Neural progenitor cell (in vitro differentiated cells): ENCODE results near the gene CASR.

Experiments used
- EZH2phosphoT487 ChIP-seq: fragments of 200-600 bp; sonication (generic); IDR thresholded peaks from 2 replicates; pipeline ENCODE4 v1.6.1; 2017; ENCODE audit warnings: antibody characterized with exemption
- TF ChIP-seq, protein P1 (sequence below): fragments of 200-600 bp; sonication (generic); IDR thresholded peaks from 2 replicates; pipeline ENCODE4 v1.5.1; 2017; ENCODE audit warnings: antibody characterized with exemption, mild to moderate bottlenecking

DNA sequence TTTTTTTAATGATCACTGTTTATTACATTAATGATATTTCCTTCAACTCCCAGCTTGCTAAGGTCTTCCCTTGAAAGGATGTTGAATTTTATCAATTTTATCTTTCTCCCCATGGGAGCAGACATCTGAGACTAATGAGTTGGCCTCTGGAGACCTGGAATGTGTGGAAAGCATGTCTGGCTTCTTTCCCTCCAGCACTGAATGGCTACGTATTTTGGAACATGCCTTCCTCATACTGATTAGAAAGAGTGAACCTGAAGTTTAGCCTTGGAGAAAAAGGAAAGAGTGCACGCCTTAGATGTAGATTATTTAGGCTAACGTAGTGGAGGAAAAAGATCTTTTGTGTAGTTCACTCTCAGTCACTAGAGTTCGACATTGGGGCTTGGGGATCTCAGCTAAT, 25.1 kb downstream of the CASR start:
- no peak for TF ChIP-seq EZH2phosphoT487
- TF ChIP-seq, protein P1, sequence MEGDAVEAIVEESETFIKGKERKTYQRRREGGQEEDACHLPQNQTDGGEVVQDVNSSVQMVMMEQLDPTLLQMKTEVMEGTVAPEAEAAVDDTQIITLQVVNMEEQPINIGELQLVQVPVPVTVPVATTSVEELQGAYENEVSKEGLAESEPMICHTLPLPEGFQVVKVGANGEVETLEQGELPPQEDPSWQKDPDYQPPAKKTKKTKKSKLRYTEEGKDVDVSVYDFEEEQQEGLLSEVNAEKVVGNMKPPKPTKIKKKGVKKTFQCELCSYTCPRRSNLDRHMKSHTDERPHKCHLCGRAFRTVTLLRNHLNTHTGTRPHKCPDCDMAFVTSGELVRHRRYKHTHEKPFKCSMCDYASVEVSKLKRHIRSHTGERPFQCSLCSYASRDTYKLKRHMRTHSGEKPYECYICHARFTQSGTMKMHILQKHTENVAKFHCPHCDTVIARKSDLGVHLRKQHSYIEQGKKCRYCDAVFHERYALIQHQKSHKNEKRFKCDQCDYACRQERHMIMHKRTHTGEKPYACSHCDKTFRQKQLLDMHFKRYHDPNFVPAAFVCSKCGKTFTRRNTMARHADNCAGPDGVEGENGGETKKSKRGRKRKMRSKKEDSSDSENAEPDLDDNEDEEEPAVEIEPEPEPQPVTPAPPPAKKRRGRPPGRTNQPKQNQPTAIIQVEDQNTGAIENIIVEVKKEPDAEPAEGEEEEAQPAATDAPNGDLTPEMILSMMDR = no peak
